Parathyroid adenoma (tissue), 2 donors: ENCODE measurements around the gene RAB38.

Experiments used
- H2AFZ ChIP-seq: fragments of 300-600 bp; sonication (generic); one replicate; pipeline ENCODE4 v1.7.0; 2017; ENCODE audit warnings: antibody characterized with exemption, mild to moderate bottlenecking
- H3K27ac ChIP-seq: fragments of 300-600 bp; sonication (generic); one replicate; pipeline ENCODE4 v1.7.0; 2017
- H3K27me3 ChIP-seq: fragments of 300-600 bp; sonication (generic); one replicate; pipeline ENCODE4 v1.7.0; 2017; ENCODE audit warnings: low read length; ENCODE audit not compliant: control insufficient read depth, insufficient read depth
- H3K36me3 ChIP-seq: fragments of 300-600 bp; sonication (generic); one replicate; pipeline ENCODE4 v1.7.0; 2017; ENCODE audit warnings: low read length; ENCODE audit not compliant: control insufficient read depth, insufficient read depth
- H3K4me1 ChIP-seq: fragments of 300-600 bp; sonication (generic); one replicate; pipeline ENCODE4 v1.7.0; 2017; ENCODE audit warnings: control low read depth
- H3K4me2 ChIP-seq: fragments of 300-600 bp; sonication (generic); one replicate; pipeline ENCODE4 v1.7.0; 2017; ENCODE audit warnings: low read length
- H3K4me3 ChIP-seq: fragments of 300-600 bp; sonication (generic); one replicate; pipeline ENCODE4 v1.7.0; 2017; ENCODE audit warnings: low read depth, low read length
- H3K79me2 ChIP-seq: fragments of 300-600 bp; sonication (generic); one replicate; pipeline ENCODE4 v1.7.0; 2017; ENCODE audit warnings: control low read depth
- H3K9ac ChIP-seq: fragments of 300-600 bp; sonication (generic); one replicate; pipeline ENCODE4 v1.7.0; 2017; ENCODE audit warnings: mild to moderate bottlenecking
- H3K9me3 ChIP-seq: fragments of 300-600 bp; sonication (generic); one replicate; pipeline ENCODE4 v1.7.0; 2017; ENCODE audit warnings: low read length; ENCODE audit not compliant: control insufficient read depth
- TF ChIP-seq, protein P1 (sequence below): fragments of 300-600 bp; sonication (generic); IDR thresholded peaks from one replicate; pipeline ENCODE4 v1.7.0; 2017; ENCODE audit warnings: antibody characterized with exemption, mild to moderate bottlenecking
- donor health status: primary hyperparathyroidism.

Gene RAB38

GRCh38 chr11:88181776-88182175, 6.5 kb upstream of the RAB38 start:
- no peaks in the 10 kb centered on the region for H3K79me2 ChIP-seq
- H3K4me2 ChIP-seq, result no peak overlapping the region
- H3K27ac ChIP-seq, result no peak overlapping the region
- TF ChIP-seq, protein P1, sequence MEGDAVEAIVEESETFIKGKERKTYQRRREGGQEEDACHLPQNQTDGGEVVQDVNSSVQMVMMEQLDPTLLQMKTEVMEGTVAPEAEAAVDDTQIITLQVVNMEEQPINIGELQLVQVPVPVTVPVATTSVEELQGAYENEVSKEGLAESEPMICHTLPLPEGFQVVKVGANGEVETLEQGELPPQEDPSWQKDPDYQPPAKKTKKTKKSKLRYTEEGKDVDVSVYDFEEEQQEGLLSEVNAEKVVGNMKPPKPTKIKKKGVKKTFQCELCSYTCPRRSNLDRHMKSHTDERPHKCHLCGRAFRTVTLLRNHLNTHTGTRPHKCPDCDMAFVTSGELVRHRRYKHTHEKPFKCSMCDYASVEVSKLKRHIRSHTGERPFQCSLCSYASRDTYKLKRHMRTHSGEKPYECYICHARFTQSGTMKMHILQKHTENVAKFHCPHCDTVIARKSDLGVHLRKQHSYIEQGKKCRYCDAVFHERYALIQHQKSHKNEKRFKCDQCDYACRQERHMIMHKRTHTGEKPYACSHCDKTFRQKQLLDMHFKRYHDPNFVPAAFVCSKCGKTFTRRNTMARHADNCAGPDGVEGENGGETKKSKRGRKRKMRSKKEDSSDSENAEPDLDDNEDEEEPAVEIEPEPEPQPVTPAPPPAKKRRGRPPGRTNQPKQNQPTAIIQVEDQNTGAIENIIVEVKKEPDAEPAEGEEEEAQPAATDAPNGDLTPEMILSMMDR, result no peak
- H2AFZ ChIP-seq, result no peak overlapping the region
- H3K4me1 ChIP-seq, result no peaks in the 10 kb centered on the region
- H3K36me3 ChIP-seq, result no peaks in the 10 kb centered on the region
- H3K9me3 ChIP-seq, result no peaks in the 10 kb centered on the region
- no peak overlapping the region for H3K9ac ChIP-seq
- H3K27me3 ChIP-seq, result no peaks in the 10 kb centered on the region
- H3K4me3 ChIP-seq, result no peak overlapping the region

GRCh38 chr11:88179971-88180629, 4.9 kb upstream of the RAB38 start:
- Histone ChIP-seq H3K9me3 (no peaks in the 10 kb centered on the region), H3K27me3 (no peaks in the 10 kb centered on the region), H3K36me3 (no peaks in the 10 kb centered on the region), H3K4me1 (no peaks in the 10 kb centered on the region), H3K79me2 (no peaks in the 10 kb centered on the region), H3K27ac (no peak overlapping the region), H3K4me2 (no peak overlapping the region), H2AFZ (no peak overlapping the region), H3K4me3 (no peak overlapping the region), H3K9ac (no peak overlapping the region)
- TF ChIP-seq, protein P1, result no peak

GRCh38 chr11:88179141-88179540, 3.9 kb upstream of the RAB38 start:
- no peaks in the 10 kb centered on the region for H3K27me3 ChIP-seq
- H3K79me2 ChIP-seq, result no peaks in the 10 kb centered on the region
- no peak overlapping the region for H3K4me2 ChIP-seq
- no peak overlapping the region for H3K27ac ChIP-seq
- no peaks in the 10 kb centered on the region for H3K4me1 ChIP-seq
- TF ChIP-seq, protein P1, result no peak
- H2AFZ ChIP-seq, result no peak overlapping the region
- no peaks in the 10 kb centered on the region for H3K9me3 ChIP-seq
- H3K4me3 ChIP-seq, result no peak overlapping the region
- H3K36me3 ChIP-seq, result no peaks in the 10 kb centered on the region
- H3K9ac ChIP-seq, result no peak overlapping the region

DNA sequence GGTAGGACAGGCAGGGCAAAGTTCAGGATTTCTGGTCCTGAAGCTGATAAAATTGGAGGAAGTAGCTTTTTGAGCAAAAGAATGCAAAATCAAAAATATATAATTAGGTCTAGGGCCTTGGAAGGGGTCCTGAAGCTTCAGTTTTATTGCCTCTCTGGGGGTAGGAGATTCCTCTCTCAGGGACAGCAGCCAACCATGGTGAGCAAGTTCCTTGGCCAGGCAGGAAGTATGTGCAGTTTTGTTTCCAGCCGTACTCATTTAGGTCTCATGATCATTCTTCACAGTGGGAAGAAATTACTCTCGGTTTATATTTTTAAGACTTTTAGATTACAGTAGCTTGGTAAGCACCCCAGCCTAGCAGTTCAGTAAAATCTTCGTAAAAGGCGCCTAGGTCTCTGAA, 2.9 kb upstream of the RAB38 start:
- TF ChIP-seq, protein P1, result no peak
- H3K4me2 ChIP-seq, result no peak overlapping the region
- no peaks in the 10 kb centered on the region for H3K4me1 ChIP-seq

DNA sequence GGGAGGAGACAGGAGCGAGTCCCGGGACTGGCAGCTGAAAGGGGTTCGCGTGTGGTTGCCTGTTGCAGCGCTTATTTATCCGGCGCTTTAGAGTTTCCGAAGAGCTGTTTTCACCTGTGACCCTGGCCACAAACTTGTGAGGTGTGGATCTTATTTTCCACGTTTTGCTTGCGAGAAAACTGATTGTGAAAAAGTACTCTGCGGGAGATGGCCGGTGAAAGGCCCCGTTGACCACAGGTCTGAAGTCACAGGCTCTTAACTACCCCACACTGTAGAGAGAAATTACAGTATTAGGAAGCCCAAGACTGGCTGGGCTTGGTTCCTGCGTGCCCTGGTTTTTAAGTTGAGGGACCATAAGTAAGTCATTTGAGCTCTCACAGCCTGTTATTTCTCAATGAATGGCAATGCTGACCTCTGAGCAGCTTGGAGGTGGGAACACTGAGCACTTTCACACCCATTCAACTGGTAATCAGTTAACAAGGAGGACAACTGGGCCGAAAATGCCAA, 379 bp upstream of the RAB38 start:
- Histone ChIP-seq H3K27me3 (no peaks in the 10 kb centered on the region), H3K4me3 (no peak overlapping the region), H3K79me2 (no peaks in the 10 kb centered on the region), H3K9ac (no peak overlapping the region), H3K4me2 (no peak overlapping the region), H3K9me3 (no peaks in the 10 kb centered on the region), H3K27ac (no peak overlapping the region), H3K36me3 (no peaks in the 10 kb centered on the region), H2AFZ (no peak overlapping the region), H3K4me1 (no peaks in the 10 kb centered on the region)
- TF ChIP-seq, protein P1, result no peak

More for the DNA sequence above, 2.9 kb upstream of the RAB38 start:
- no peaks in the 10 kb centered on the region for H3K36me3 ChIP-seq
- H2AFZ ChIP-seq, result no peak overlapping the region
- H3K9me3 ChIP-seq, result no peaks in the 10 kb centered on the region
- no peak overlapping the region for H3K4me3 ChIP-seq
- no peaks in the 10 kb centered on the region for H3K27me3 ChIP-seq
- no peak overlapping the region for H3K9ac ChIP-seq
- no peaks in the 10 kb centered on the region for H3K79me2 ChIP-seq
- no peak overlapping the region for H3K27ac ChIP-seq
